GM19023 (cell line): ENCODE measurements around the gene EDC4.
"Not testable (repeated sequence)": the region's sequence is repeated elsewhere in the genome, so short reads cannot be mapped to it uniquely, and the experiment has no call there.

Experiments used
- ATAC-seq: cut with Tn5 transposase; IDR thresholded peaks from one replicate; pipeline ENCODE4 v1.9.1; 2021; ENCODE audit warnings: mild to moderate bottlenecking, moderate library complexity; ENCODE audit not compliant: unreplicated experiment

The EDC4 gene

GRCh38 chr16:67848118-67848517 lies 24.7 kb upstream of the EDC4 start:
- ATAC-seq, result no peak

GRCh38 chr16:67853670-67854069 lies 19.2 kb upstream of the EDC4 start:
- ATAC-seq, result no peak

- ATAC-seq, result no peak
Measured at GRCh38 chr16:67855789-67856188, 17.1 kb upstream of the EDC4 start.

GRCh38 chr16:67856927-67857546 lies 15.8 kb upstream of the EDC4 start:
- ATAC-seq, result no peak

- no peak for ATAC-seq
Measured at GRCh38 chr16:67857547-67858233, 15.2 kb upstream of the EDC4 start.

- no peak for ATAC-seq
Measured at GRCh38 chr16:67858500-67858899, 14.4 kb upstream of the EDC4 start.

GRCh38 chr16:67860589-67861398 lies 12.1 kb upstream of the EDC4 start:
- no peak for ATAC-seq

- no peak for ATAC-seq
Measured at GRCh38 chr16:67861877-67862276, 11.0 kb upstream of the EDC4 start.

- ATAC-seq, result no peak
Measured at GRCh38 chr16:67862623-67863583, 9.9 kb upstream of the EDC4 start.

GRCh38 chr16:67864044-67864443 lies 8.8 kb upstream of the EDC4 start:
- not testable (repeated sequence) for ATAC-seq

GRCh38 chr16:67864594-67864993 lies 8.3 kb upstream of the EDC4 start:
- ATAC-seq, result no peak

GRCh38 chr16:67865318-67865717 lies 7.5 kb upstream of the EDC4 start:
- no peak for ATAC-seq

GRCh38 chr16:67868290-67868689 lies 4.6 kb upstream of the EDC4 start:
- ATAC-seq, result no peak

- no peak for ATAC-seq
Measured at GRCh38 chr16:67869653-67870052, 3.2 kb upstream of the EDC4 start.

GRCh38 chr16:67871256-67871655 lies 1.6 kb upstream of the EDC4 start:
- no peak for ATAC-seq

GRCh38 chr16:67872131-67872630 lies 671 bp upstream of the EDC4 start:
- no peak for ATAC-seq

- no peak for ATAC-seq
Measured at GRCh38 chr16:67873435-67874370, 851 bp downstream of the EDC4 start.

- ATAC-seq, result no peak
Measured at GRCh38 chr16:67874372-67874771, 1.5 kb downstream of the EDC4 start.

GRCh38 chr16:67877064-67877463 lies 4.2 kb downstream of the EDC4 start:
- ATAC-seq, result no peak

GRCh38 chr16:67878232-67878631 lies 5.4 kb downstream of the EDC4 start:
- ATAC-seq, result no peak
